DND-41 (cell line): ENCODE data around the gene ASXL1.

ENCODE experiments used
- ATAC-seq: fragments of 200-7000 bp; cut with Tn5 transposase; 3 replicates; pipeline ENCODE4 v1.9.1; 2021; ENCODE audit warnings: low read depth; ENCODE audit not compliant: insufficient read depth
- DNase-seq: peaks from one replicate; pipeline ENCODE4 v3.0.0-alpha.2; 2020
- H2AFZ ChIP-seq: 2 replicates; pipeline ENCODE4 v1.6.0; 2012; ENCODE audit warnings: low read depth, low read length
- H3K27ac ChIP-seq: 2 replicates; pipeline ENCODE4 v1.5.1; 2012; ENCODE audit warnings: low read length, inconsistent platforms
- H3K27me3 ChIP-seq: fragments of 200-600 bp; sonication (generic); 2 replicates; pipeline ENCODE4 v1.6.0; 2012; ENCODE audit warnings: low read length, mild to moderate bottlenecking, inconsistent platforms; ENCODE audit not compliant: insufficient read depth, poor library complexity
- H3K36me3 ChIP-seq: 2 replicates; pipeline ENCODE4 v1.5.1; 2012; ENCODE audit warnings: low read length, inconsistent platforms; ENCODE audit not compliant: insufficient read depth
- H3K4me1 ChIP-seq: 2 replicates; pipeline ENCODE4 v1.5.1; 2012; ENCODE audit warnings: mild to moderate bottlenecking, low read length; ENCODE audit not compliant: insufficient read depth
- H3K4me2 ChIP-seq: 2 replicates; pipeline ENCODE4 v1.6.0; 2012; ENCODE audit warnings: mild to moderate bottlenecking, moderate library complexity, low read length, inconsistent platforms; ENCODE audit not compliant: insufficient read depth
- H3K4me3 ChIP-seq, 2 experiments: fragments of 200-600 bp in 1 of 2; shearing (Covaris generic) in 1 of 2; 2 replicates each; pipeline ENCODE4 v1.5.1; 2012 to 2016; ENCODE audit warnings: inconsistent platforms in 2 of 2, low read length in 2 of 2, mild to moderate bottlenecking in 2 of 2, low read depth in 1 of 2, moderate library complexity in 1 of 2
- H3K79me2 ChIP-seq: 2 replicates; pipeline ENCODE4 v1.6.0; 2012; ENCODE audit warnings: low read length, inconsistent platforms; ENCODE audit not compliant: insufficient read depth
- H3K9ac ChIP-seq: 2 replicates; pipeline ENCODE4 v1.6.0; 2012; ENCODE audit warnings: low read depth, mild to moderate bottlenecking, inconsistent platforms, low read length, moderate library complexity
- H3K9me3 ChIP-seq: 2 replicates; pipeline ENCODE4 v1.5.1; 2012; ENCODE audit warnings: low read length, moderate library complexity, mild to moderate bottlenecking, inconsistent platforms; ENCODE audit not compliant: insufficient read depth, severe bottlenecking
- H4K20me1 ChIP-seq: 2 replicates; pipeline ENCODE4 v1.6.0; 2012; ENCODE audit warnings: low read length; ENCODE audit not compliant: insufficient read depth
- CTCF ChIP-seq: IDR thresholded peaks from 2 replicates; pipeline ENCODE4 v1.5.1; 2012; ENCODE audit warnings: borderline replicate concordance, low read length, moderate library complexity, mild to moderate bottlenecking; ENCODE audit not compliant: poor library complexity, severe bottlenecking; ENCODE audit errors: extremely low read depth
- EZH2 ChIP-seq: IDR thresholded peaks from 3 replicates; pipeline ENCODE4 v1.6.1; 2012; ENCODE audit warnings: borderline replicate concordance, low read depth, mild to moderate bottlenecking, moderate library complexity, low read length, inconsistent platforms; ENCODE audit not compliant: severe bottlenecking

Gene ASXL1

GRCh38 chr20:32333181-32333987, 24.7 kb upstream of the ASXL1 start:
- Histone ChIP-seq H3K9ac (no peak overlapping the region), H4K20me1 (no peaks in the 10 kb centered on the region), H3K27ac (no peak overlapping the region), H2AFZ (no peak overlapping the region), H3K36me3 (peaks cover 36% of the 10 kb centered on the region), H3K4me2 (no peak overlapping the region), H3K9me3 (no peaks in the 10 kb centered on the region), H3K4me3 (no peak overlapping the region), H3K4me1 (peaks cover 9% of the 10 kb centered on the region; the same call in 1 of the 2 replicates), H3K79me2 (no peaks in the 10 kb centered on the region), H3K27me3 (no peaks in the 10 kb centered on the region)
- no peak for ATAC-seq
- no peak for TF ChIP-seq EZH2
- TF ChIP-seq CTCF, result no peak
- no peak for DNase-seq

GRCh38 chr20:32333988-32334885, 23.9 kb upstream of the ASXL1 start:
- Histone ChIP-seq H3K36me3 (peaks cover 35% of the 10 kb centered on the region), H3K4me2 (no peak overlapping the region), H3K27me3 (no peaks in the 10 kb centered on the region), H4K20me1 (no peaks in the 10 kb centered on the region), H3K9ac (no peak overlapping the region), H3K4me3 (no peak overlapping the region), H3K4me1 (peaks cover 9% of the 10 kb centered on the region; the same call in 1 of the 2 replicates), H3K9me3 (no peaks in the 10 kb centered on the region), H3K27ac (no peak overlapping the region), H2AFZ (no peak overlapping the region), H3K79me2 (no peaks in the 10 kb centered on the region)
- DNase-seq (no peak), ATAC-seq (no peak)
- TF ChIP-seq CTCF (no peak), EZH2 (no peak)

- Histone ChIP-seq H3K9ac (no peak overlapping the region), H3K36me3 (peaks cover 16% of the 10 kb centered on the region), H3K4me1 (peaks cover 9% of the 10 kb centered on the region; the same call in 1 of the 2 replicates), H3K4me3 (no peak overlapping the region), H3K4me2 (no peak overlapping the region), H3K27me3 (no peaks in the 10 kb centered on the region), H3K9me3 (no peaks in the 10 kb centered on the region), H3K27ac (no peak overlapping the region), H3K79me2 (no peaks in the 10 kb centered on the region), H2AFZ (no peak overlapping the region), H4K20me1 (no peaks in the 10 kb centered on the region)
- ATAC-seq (peak; percentile 70), DNase-seq (no peak)
- no peak for TF ChIP-seq EZH2
- peak; percentile 75 for TF ChIP-seq CTCF
Observed at GRCh38 chr20:32336918-32337347, 21.2 kb upstream of the ASXL1 start.
